ENCODE data around the gene IDUA.

Gene IDUA

GRCh38 chr4:955161-955921 lies 31.5 kb upstream of the IDUA start:
- DNase-seq (ENCODE audit: extremely low spot score, insufficient read length, low read depth) = no peak
- FAIRE-seq = no peak

- no peak for FAIRE-seq
- DNase-seq (ENCODE audit: extremely low spot score, insufficient read length, low read depth) = no peak
Observed at GRCh38 chr4:955931-956381, 30.9 kb upstream of the IDUA start.

GRCh38 chr4:956531-957230 lies 30.2 kb upstream of the IDUA start:
- FAIRE-seq (no peak), DNase-seq (ENCODE audit: extremely low spot score, insufficient read length, low read depth) (no peak)

- FAIRE-seq = no peak
- no peak for DNase-seq (ENCODE audit: extremely low spot score, insufficient read length, low read depth)
Observed at GRCh38 chr4:957231-957580, 29.6 kb upstream of the IDUA start.

GRCh38 chr4:957581-958313 lies 29.1 kb upstream of the IDUA start:
- no peak for DNase-seq (ENCODE audit: extremely low spot score, insufficient read length, low read depth)
- FAIRE-seq = no peak

- DNase-seq (ENCODE audit: extremely low spot score, insufficient read length, low read depth) = no peak
- no peak for FAIRE-seq
Observed at GRCh38 chr4:958314-958665, 28.6 kb upstream of the IDUA start.

GRCh38 chr4:958696-959337 lies 28.0 kb upstream of the IDUA start:
- no peak for FAIRE-seq
- no peak for DNase-seq (ENCODE audit: extremely low spot score, insufficient read length, low read depth)

GRCh38 chr4:959338-960139 lies 27.3 kb upstream of the IDUA start:
- FAIRE-seq = no peak
- DNase-seq (ENCODE audit: extremely low spot score, insufficient read length, low read depth) = no peak

- no peak for DNase-seq (ENCODE audit: extremely low spot score, insufficient read length, low read depth)
- FAIRE-seq = no peak
Observed at GRCh38 chr4:960140-960635, 26.7 kb upstream of the IDUA start.

GRCh38 chr4:960636-961350 lies 26.1 kb upstream of the IDUA start:
- no peak for FAIRE-seq
- DNase-seq (ENCODE audit: extremely low spot score, insufficient read length, low read depth) = no peak

GRCh38 chr4:961351-962230 lies 25.3 kb upstream of the IDUA start:
- FAIRE-seq (no peak), DNase-seq (ENCODE audit: extremely low spot score, insufficient read length, low read depth) (no peak)

GRCh38 chr4:962231-963208 lies 24.3 kb upstream of the IDUA start:
- DNase-seq (ENCODE audit: extremely low spot score, insufficient read length, low read depth) = no peak

GRCh38 chr4:963276-964225 lies 23.3 kb upstream of the IDUA start:
- no peak for FAIRE-seq

More at GRCh38 chr4:962231-963208, 24.3 kb upstream of the IDUA start:
- FAIRE-seq = no peak

GRCh38 chr4:964346-965025 lies 22.4 kb upstream of the IDUA start:
- DNase-seq (ENCODE audit: extremely low spot score, insufficient read length, low read depth) (no peak), FAIRE-seq (no peak)

More at GRCh38 chr4:963276-964225, 23.3 kb upstream of the IDUA start:
- DNase-seq (ENCODE audit: extremely low spot score, insufficient read length, low read depth) = no peak

GRCh38 chr4:965048-965765 lies 21.6 kb upstream of the IDUA start:
- DNase-seq (ENCODE audit: extremely low spot score, insufficient read length, low read depth) (no peak), FAIRE-seq (no peak)
